Skeletal muscle satellite cell (primary cell): ENCODE data around the gene NCKIPSD. TPM values are rescaled to one million over a fixed set of nuclear protein-coding genes. Genes with fewer than 3 reads are reported as not detected.

Experiments
- H3K27me3 ChIP-seq: 2 replicates; pipeline ENCODE4 v1.7.0; 2013; ENCODE audit warnings: low read length; ENCODE audit not compliant: control insufficient read depth, insufficient read depth
- H3K36me3 ChIP-seq: 2 replicates; pipeline ENCODE4 v1.7.0; 2013; ENCODE audit warnings: mild to moderate bottlenecking, control low read depth, low read length; ENCODE audit not compliant: insufficient read depth
- H3K4me1 ChIP-seq: 2 replicates; pipeline ENCODE4 v1.7.0; 2013; ENCODE audit warnings: low read length; ENCODE audit not compliant: control insufficient read depth, insufficient read depth
- H3K4me2 ChIP-seq: 2 replicates; pipeline ENCODE4 v1.7.0; 2013; ENCODE audit warnings: mild to moderate bottlenecking, low read length
- H3K4me3 ChIP-seq: 2 replicates; pipeline ENCODE4 v1.7.0; 2013; ENCODE audit warnings: low read length
- H3K9ac ChIP-seq: 2 replicates; pipeline ENCODE4 v1.7.0; 2013; ENCODE audit warnings: mild to moderate bottlenecking, low read depth, low read length, moderate library complexity
- H3K9me3 ChIP-seq: replicated peaks from 2 replicates; pipeline ENCODE4 v1.7.0; 2013; ENCODE audit warnings: mild to moderate bottlenecking, control low read depth, low read length
- small RNA-seq: library from RNA; depleted of rRNA; stranded (forward); fragments of <200 nt; gene quantifications from one replicate; pipeline ENCODE3, GENCODE V24; 2012

Gene NCKIPSD

GRCh38 chr3:48628277-48629017 is 57.3 kb downstream of the NCKIPSD start:
- H3K4me3 ChIP-seq, result no peak overlapping the region
- peaks cover 90% of the 10 kb centered on the region for H3K36me3 ChIP-seq
- peaks cover 4% of the 10 kb centered on the region for H3K4me1 ChIP-seq
- H3K9me3 ChIP-seq, result no peaks in the 10 kb centered on the region
- H3K9ac ChIP-seq, result no peak overlapping the region
- H3K4me2 ChIP-seq, result no peak overlapping the region
- H3K27me3 ChIP-seq, result no peaks in the 10 kb centered on the region

- no peaks in the 10 kb centered on the region for H3K4me1 ChIP-seq
- H3K27me3 ChIP-seq, result no peaks in the 10 kb centered on the region
- peaks cover 69% of the 10 kb centered on the region for H3K36me3 ChIP-seq
- no peak overlapping the region for H3K9ac ChIP-seq
- H3K4me2 ChIP-seq, result no peak overlapping the region
- H3K4me3 ChIP-seq, result no peak overlapping the region
- no peaks in the 10 kb centered on the region for H3K9me3 ChIP-seq
These were observed 60.1 kb downstream of the NCKIPSD start for GRCh38 chr3:48625600-48625999.

GRCh38 chr3:48624767-48625166 is 60.9 kb downstream of the NCKIPSD start:
- H3K9me3 ChIP-seq, result no peaks in the 10 kb centered on the region
- peaks cover 65% of the 10 kb centered on the region for H3K36me3 ChIP-seq
- no peak overlapping the region for H3K9ac ChIP-seq
- H3K4me1 ChIP-seq, result peaks cover 6% of the 10 kb centered on the region
- no peaks in the 10 kb centered on the region for H3K27me3 ChIP-seq
- no peak overlapping the region for H3K4me3 ChIP-seq
- H3K4me2 ChIP-seq, result no peak overlapping the region

GRCh38 chr3:48623851-48624547 is 61.7 kb downstream of the NCKIPSD start:
- Histone ChIP-seq H3K36me3 (peaks cover 58% of the 10 kb centered on the region), H3K27me3 (no peaks in the 10 kb centered on the region), H3K4me1 (peaks cover 13% of the 10 kb centered on the region)

More at GRCh38 chr3:48623851-48624547, 61.7 kb downstream of the NCKIPSD start:
- Histone ChIP-seq H3K9ac (no peak overlapping the region), H3K4me2 (no peak overlapping the region), H3K4me3 (no peak overlapping the region), H3K9me3 (no peaks in the 10 kb centered on the region)

Small RNA genes within 50 kb of the gene (small RNA-seq; reads per million reads assigned to genes)
- not detected for gene AC141002.1
